ENCODE data around the gene TNS3.

GRCh38 chr7:47464266-47464665 is 117.6 kb downstream of the TNS3 start:
- TF ChIP-seq, protein P1, sequence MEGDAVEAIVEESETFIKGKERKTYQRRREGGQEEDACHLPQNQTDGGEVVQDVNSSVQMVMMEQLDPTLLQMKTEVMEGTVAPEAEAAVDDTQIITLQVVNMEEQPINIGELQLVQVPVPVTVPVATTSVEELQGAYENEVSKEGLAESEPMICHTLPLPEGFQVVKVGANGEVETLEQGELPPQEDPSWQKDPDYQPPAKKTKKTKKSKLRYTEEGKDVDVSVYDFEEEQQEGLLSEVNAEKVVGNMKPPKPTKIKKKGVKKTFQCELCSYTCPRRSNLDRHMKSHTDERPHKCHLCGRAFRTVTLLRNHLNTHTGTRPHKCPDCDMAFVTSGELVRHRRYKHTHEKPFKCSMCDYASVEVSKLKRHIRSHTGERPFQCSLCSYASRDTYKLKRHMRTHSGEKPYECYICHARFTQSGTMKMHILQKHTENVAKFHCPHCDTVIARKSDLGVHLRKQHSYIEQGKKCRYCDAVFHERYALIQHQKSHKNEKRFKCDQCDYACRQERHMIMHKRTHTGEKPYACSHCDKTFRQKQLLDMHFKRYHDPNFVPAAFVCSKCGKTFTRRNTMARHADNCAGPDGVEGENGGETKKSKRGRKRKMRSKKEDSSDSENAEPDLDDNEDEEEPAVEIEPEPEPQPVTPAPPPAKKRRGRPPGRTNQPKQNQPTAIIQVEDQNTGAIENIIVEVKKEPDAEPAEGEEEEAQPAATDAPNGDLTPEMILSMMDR (IDR thresholded peaks at IDR 0.05) = no peak
- no peak for TF ChIP-seq POLR2AphosphoS5 (IDR thresholded peaks at IDR 0.05; ENCODE audit: low read depth, low read length)
